Left lung (tissue), 10 donors: ENCODE results near the gene AASDHPPT. TPM values are rescaled to one million over a fixed set of nuclear protein-coding genes. Genes with fewer than 3 reads are reported as not detected.

Source experiments
- ATAC-seq: fragments of 200-7000 bp; cut with Tn5 transposase; one replicate; pipeline ENCODE4 v1.9.1; 2020; ENCODE audit warnings: moderate library complexity
- DNase-seq, 4 donors: peaks; one replicate each; pipeline ENCODE4 v3.0.0-alpha.2; 2013 to 2020
- H3K27ac ChIP-seq, 2 donors: fragments of 200-600 bp; sonication (generic) in 1 of 2; one replicate each; pipeline versions ENCODE4 v1.5.0 to v1.8.0; 2020 to 2021
- H3K27me3 ChIP-seq, 2 donors: fragments of 200-600 bp; sonication (generic) in 1 of 2; one replicate each; pipeline versions ENCODE4 v1.5.0 to v1.8.0; 2020 to 2021
- H3K36me3 ChIP-seq, 2 donors: fragments of 200-600 bp; sonication (generic) in 1 of 2; one replicate each; pipeline versions ENCODE4 v1.5.0 to v1.8.0; 2020 to 2021
- H3K4me1 ChIP-seq, 2 donors: fragments of 200-600 bp; one replicate each; pipeline ENCODE4 v1.8.0; 2021
- H3K4me3 ChIP-seq, 2 donors: fragments of 200-600 bp; sonication (generic) in 1 of 2; one replicate each; pipeline versions ENCODE4 v1.5.0 to v1.8.0; 2020 to 2021; ENCODE audit warnings: mild to moderate bottlenecking in 1 of 2
- H3K9me3 ChIP-seq, 2 donors: fragments of 200-600 bp; sonication (generic) in 1 of 2; one replicate each; pipeline versions ENCODE4 v1.5.0 to v1.8.0; 2020 to 2021
- intact Hi-C, 2 donors: fragments of 100-400 bp; cut with DNase I; formaldehyde crosslinking; loops; one replicate each; pipeline versions ENCODE4 v1.11.2 to v1.14.2; 2022
- polyA plus RNA-seq, 6 donors: library from polyadenylated mRNA; unstranded; fragments of 120-200 nt; gene quantifications; one replicate each; pipeline ENCODE4 v1.2.1, GENCODE V29; 2013; ENCODE audit not compliant: insufficient read length in 6 of 6
- total RNA-seq, 2 donors: library from RNA; stranded (reverse); fragmentation: NEBNext Ultra II Directional; extraction: Animal tissue kit (Norgen Biotek cat#: 25700); gene quantifications; one replicate each; pipeline ENCODE4 v1.2.1, GENCODE V29; 2021
- TF ChIP-seq, protein P1 (sequence below), 2 donors: fragments of 200-600 bp; sonication (generic) in 1 of 2; IDR thresholded peaks; one replicate each; pipeline versions ENCODE4 v1.5.0 to v1.8.0; 2021; ENCODE audit warnings: antibody characterized with exemption in 2 of 2
- donor health status: DM: no; HTN: yes; CAD: no.
- donor health status: DM: no; HTN: no; CAD: no.

Gene AASDHPPT
- total and polyA plus RNA-seq, 8 donors = 26.4 to 67.6 (median 62.9) TPM

DNA sequence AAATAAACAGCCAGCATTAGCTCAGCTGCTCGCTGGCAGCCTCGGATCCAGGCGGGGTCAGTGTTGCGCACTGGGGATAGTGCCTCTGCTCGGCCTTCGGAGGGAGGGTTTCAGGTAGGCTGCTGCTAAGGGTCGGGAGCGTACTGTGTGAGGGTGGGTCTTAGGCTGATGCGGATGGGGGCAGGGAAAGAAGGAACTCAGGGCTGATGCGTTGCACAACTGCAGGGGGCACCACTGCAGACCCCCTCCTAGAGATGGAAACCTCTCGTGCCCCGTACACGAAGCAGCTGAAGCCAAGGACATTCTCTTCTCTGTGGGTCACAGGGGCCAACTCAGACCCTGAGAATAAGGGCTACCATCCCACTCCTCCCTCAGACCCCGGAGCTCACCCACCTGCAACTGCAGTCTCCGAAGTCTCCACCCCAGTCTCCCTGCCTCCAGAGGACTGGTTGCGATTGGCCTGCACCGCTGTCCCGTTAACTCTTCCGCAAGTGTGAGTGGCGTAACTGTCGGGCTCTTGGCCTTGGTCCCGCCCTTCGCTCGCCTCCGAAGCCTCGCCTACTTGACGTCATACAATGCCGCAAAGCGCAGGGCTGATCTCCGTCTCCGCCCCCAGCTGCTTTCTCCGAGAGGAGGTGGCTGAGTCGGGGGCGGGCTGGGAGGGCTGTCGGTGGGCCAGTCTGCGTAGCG is 398 bp upstream of the AASDHPPT start, which contains the start of gene KBTBD3:
KBTBD3 (minus strand) TSS at position 429 of the 690 bp plus-strand sequence. CDS start 18,250 bp downstream, outside the sequence.
- Histone ChIP-seq H3K9me3 (no peaks in the 10 kb centered on the region), H3K27me3 (no peaks in the 10 kb centered on the region), H3K4me1 (peaks cover 5 to 48% of the 10 kb centered on the region in 2 donors), H3K4me3 (peak within 1 kb of the TSS; percentile 58 to 78), H3K27ac (peak within 1 kb of the TSS; percentile 90 to 95), H3K36me3 (peaks cover 0 to 23% of the 10 kb centered on the region in 2 donors)
- TF ChIP-seq, protein P1, sequence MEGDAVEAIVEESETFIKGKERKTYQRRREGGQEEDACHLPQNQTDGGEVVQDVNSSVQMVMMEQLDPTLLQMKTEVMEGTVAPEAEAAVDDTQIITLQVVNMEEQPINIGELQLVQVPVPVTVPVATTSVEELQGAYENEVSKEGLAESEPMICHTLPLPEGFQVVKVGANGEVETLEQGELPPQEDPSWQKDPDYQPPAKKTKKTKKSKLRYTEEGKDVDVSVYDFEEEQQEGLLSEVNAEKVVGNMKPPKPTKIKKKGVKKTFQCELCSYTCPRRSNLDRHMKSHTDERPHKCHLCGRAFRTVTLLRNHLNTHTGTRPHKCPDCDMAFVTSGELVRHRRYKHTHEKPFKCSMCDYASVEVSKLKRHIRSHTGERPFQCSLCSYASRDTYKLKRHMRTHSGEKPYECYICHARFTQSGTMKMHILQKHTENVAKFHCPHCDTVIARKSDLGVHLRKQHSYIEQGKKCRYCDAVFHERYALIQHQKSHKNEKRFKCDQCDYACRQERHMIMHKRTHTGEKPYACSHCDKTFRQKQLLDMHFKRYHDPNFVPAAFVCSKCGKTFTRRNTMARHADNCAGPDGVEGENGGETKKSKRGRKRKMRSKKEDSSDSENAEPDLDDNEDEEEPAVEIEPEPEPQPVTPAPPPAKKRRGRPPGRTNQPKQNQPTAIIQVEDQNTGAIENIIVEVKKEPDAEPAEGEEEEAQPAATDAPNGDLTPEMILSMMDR (IDR thresholded peaks at IDR 0.05) = no peak
- peak; percentile 99 to 100 (median 100) for DNase-seq
- intact Hi-C loops = no loop called here
- ATAC-seq = peak; percentile 97

DNA sequence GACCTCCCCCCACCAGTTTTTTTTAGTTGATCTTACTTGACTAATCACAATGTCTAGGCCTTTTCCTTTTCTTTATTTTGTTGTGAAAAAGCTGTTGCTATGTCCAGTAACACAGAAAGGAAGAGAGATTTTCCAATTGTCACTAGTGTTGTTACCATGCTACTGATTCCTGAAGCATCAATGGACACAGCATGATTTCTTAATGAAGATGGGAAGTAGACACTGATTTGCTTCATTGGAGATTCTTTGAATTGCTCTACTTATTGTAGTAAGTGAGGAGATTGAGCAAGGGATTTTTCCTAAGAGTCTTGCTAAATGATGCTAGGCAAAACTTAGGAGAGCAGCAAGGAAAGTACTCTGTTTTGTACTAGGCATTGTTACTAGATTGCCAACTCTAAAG is 4.6 kb downstream of the AASDHPPT start:
- TF ChIP-seq, protein P1 (IDR thresholded peaks at IDR 0.05) = no peak
- H3K36me3 ChIP-seq = peaks cover 0 to 39% of the 10 kb centered on the region in 2 donors

DNA sequence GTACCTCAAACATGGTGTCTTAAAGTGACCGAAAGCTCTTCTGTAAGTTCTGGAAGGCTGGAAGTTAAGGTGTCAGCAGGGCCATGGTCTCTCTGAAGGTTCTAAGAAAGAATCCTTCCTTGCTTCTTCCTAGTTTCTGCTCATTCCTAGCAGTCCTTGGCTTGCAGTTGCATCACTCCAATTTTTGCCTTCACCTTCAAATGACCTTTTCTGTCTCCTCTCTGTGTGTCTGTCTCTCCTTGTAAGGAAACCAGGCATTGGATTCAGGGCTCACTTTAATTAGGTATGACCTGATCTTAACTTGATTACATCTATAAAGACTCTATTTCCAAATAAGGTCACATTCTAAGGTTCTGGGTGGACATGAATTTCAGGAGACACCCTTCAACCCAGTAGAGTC is 8.7 kb downstream of the AASDHPPT start:
- TF ChIP-seq, protein P1 (IDR thresholded peaks at IDR 0.05) = no peak
- Histone ChIP-seq H3K36me3 (peaks cover 0 to 27% of the 10 kb centered on the region in 2 donors), H3K4me3 (no peak overlapping the region), H3K27ac (no peak overlapping the region), H3K9me3 (no peaks in the 10 kb centered on the region), H3K4me1 (peaks cover 12 to 59% of the 10 kb centered on the region in 2 donors), H3K27me3 (no peaks in the 10 kb centered on the region)
- ATAC-seq (no peak), DNase-seq (no peak)
- intact Hi-C loops = no loop called here

More for the DNA sequence above, 4.6 kb downstream of the AASDHPPT start:
- DNase-seq = no peak
- Histone ChIP-seq H3K27me3 (no peaks in the 10 kb centered on the region), H3K27ac (no peak overlapping the region), H3K4me3 (no peak overlapping the region), H3K9me3 (no peaks in the 10 kb centered on the region), H3K4me1 (peaks cover 5 to 65% of the 10 kb centered on the region in 2 donors)
- ATAC-seq = no peak
- intact Hi-C loops = no loop called here

DNA sequence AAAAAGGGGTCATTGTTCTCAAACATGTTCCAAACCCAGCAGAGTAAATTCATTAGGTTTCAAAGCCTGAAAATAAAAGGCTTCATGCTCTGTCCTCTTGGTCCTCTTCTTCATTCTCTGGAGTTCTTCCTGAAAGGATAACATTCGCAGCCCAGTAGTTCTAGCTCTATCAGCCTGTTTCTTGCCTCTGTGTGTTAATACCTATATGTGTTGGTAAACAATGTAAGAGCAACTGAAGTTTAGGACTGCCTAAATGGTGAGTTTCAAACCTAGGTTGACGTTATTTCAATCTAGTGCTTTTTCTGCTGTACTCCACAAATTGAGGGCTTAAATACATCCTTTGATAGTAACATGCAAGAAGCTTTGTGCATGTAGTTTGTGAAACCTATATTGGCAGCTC is 9.4 kb downstream of the AASDHPPT start:
- Histone ChIP-seq H3K4me1 (peaks cover 12 to 58% of the 10 kb centered on the region in 2 donors), H3K27me3 (no peaks in the 10 kb centered on the region), H3K4me3 (no peak overlapping the region), H3K27ac (peak overlapping the region; percentile 2 to 18), H3K9me3 (no peaks in the 10 kb centered on the region), H3K36me3 (peaks cover 0 to 31% of the 10 kb centered on the region in 2 donors)
- TF ChIP-seq, protein P1 (IDR thresholded peaks at IDR 0.05) = no peak
- ATAC-seq (no peak), DNase-seq (no peak)
- intact Hi-C loops = no loop called here

DNA sequence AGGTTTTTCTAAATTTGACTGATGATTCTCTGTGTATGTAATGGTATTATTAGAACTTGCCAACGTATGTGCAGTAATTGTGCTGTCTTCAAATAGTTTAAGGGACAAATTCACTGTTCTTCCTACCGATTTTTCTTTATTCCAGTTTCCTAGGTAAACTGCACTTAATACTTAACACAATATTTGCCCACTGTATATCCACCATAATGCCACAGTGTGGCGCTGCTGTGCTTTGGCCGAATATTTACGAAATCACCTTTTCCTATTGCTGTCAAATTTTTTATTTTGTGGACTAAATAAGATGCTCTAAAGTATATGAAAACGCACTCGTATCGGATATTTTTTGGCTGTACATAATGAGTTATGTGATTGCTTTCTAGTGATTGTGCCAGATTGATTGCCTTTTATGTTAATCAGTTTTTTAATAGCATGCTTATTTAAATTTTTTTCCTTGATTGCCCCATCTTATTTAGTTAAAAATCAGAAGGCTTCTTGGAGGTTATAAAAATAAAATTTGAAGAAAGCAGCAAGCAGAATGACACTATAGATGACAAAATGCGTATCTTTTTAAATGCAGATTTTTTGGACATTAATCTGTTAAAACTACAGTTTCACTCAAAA is 10.5 kb downstream of the AASDHPPT start:
- H3K27ac ChIP-seq = no peak overlapping the region
- intact Hi-C loops = no loop called here
- H3K27me3 ChIP-seq = no peaks in the 10 kb centered on the region
- no peak overlapping the region for H3K4me3 ChIP-seq
- H3K9me3 ChIP-seq = no peaks in the 10 kb centered on the region
- peak in 3 of 4 donors; percentile 36 to 63 (median 43) for DNase-seq
- peaks cover 12 to 48% of the 10 kb centered on the region in 2 donors for H3K4me1 ChIP-seq
- ATAC-seq = peak; percentile 87
- TF ChIP-seq, protein P1 (IDR thresholded peaks at IDR 0.05) = peak; percentile 63 to 88
- peaks cover 0 to 33% of the 10 kb centered on the region in 2 donors for H3K36me3 ChIP-seq
